ENCODE data around the gene UCK1.
"Not testable (repeated sequence)": the region's sequence is repeated elsewhere in the genome, so short reads cannot be mapped to it uniquely, and the experiment has no call there.

UCK1 gene

GRCh38 chr9:131523451-131524435, 7.3 kb downstream of the UCK1 start:
- no peak for DNase-seq (ENCODE audit: low read depth in 2 of 2, low spot score in 1 of 2)

GRCh38 chr9:131523086-131523388, 8.0 kb downstream of the UCK1 start:
- DNase-seq (ENCODE audit: low read depth in 2 of 2, low spot score in 1 of 2), result no peak

GRCh38 chr9:131522257-131523085, 8.6 kb downstream of the UCK1 start:
- DNase-seq (ENCODE audit: low read depth in 2 of 2, low spot score in 1 of 2), result no peak

- no peak for DNase-seq (ENCODE audit: low read depth in 2 of 2, low spot score in 1 of 2)
These were observed 9.2 kb downstream of the UCK1 start for GRCh38 chr9:131521822-131522221.

GRCh38 chr9:131521203-131521602, 9.9 kb downstream of the UCK1 start:
- DNase-seq (ENCODE audit: low read depth in 2 of 2, low spot score in 1 of 2), result no peak

GRCh38 chr9:131520503-131520902, 10.6 kb downstream of the UCK1 start:
- no peak for DNase-seq (ENCODE audit: low read depth in 2 of 2, low spot score in 1 of 2)

- no peak for DNase-seq (ENCODE audit: low read depth in 2 of 2, low spot score in 1 of 2)
These were observed 12.5 kb downstream of the UCK1 start for GRCh38 chr9:131518553-131518952.

- DNase-seq (ENCODE audit: low read depth in 2 of 2, low spot score in 1 of 2), result no peak
These were observed 13.3 kb downstream of the UCK1 start for GRCh38 chr9:131517761-131518190.

GRCh38 chr9:131516930-131517329, 14.1 kb downstream of the UCK1 start:
- no peak for DNase-seq (ENCODE audit: low read depth in 2 of 2, low spot score in 1 of 2)

GRCh38 chr9:131516100-131516499, 15.0 kb downstream of the UCK1 start:
- DNase-seq (ENCODE audit: low read depth in 2 of 2, low spot score in 1 of 2), result no peak

- DNase-seq (ENCODE audit: low read depth in 2 of 2, low spot score in 1 of 2), result not testable (repeated sequence)
These were observed 15.5 kb downstream of the UCK1 start for GRCh38 chr9:131515559-131516031.

GRCh38 chr9:131513177-131513576, 17.9 kb downstream of the UCK1 start:
- no peak for DNase-seq (ENCODE audit: low read depth in 2 of 2, low spot score in 1 of 2)

- DNase-seq (ENCODE audit: low read depth in 2 of 2, low spot score in 1 of 2), result no peak
These were observed 19.2 kb downstream of the UCK1 start for GRCh38 chr9:131511880-131512279.

GRCh38 chr9:131511416-131511815, 19.6 kb downstream of the UCK1 start:
- no peak for DNase-seq (ENCODE audit: low read depth in 2 of 2, low spot score in 1 of 2)

GRCh38 chr9:131505012-131505411, 26.1 kb downstream of the UCK1 start:
- DNase-seq (ENCODE audit: low read depth in 2 of 2, low spot score in 1 of 2), result no peak

GRCh38 chr9:131503626-131504465, 27.2 kb downstream of the UCK1 start:
- DNase-seq (ENCODE audit: low read depth in 2 of 2, low spot score in 1 of 2), result peak in 1 of 2 donors; percentile 26

- DNase-seq (ENCODE audit: low read depth in 2 of 2, low spot score in 1 of 2), result peak; percentile 70 to 73
These were observed 28.1 kb downstream of the UCK1 start, which contains the start of gene POMT1 for GRCh38 chr9:131502781-131503625. Gene POMT1 (plus strand): TSS chr9:131502918. CDS start chr9:131504219, 1,301 bp downstream.

GRCh38 chr9:131500939-131501541, 30.0 kb downstream of the UCK1 start:
- no peak for DNase-seq (ENCODE audit: low read depth in 2 of 2, low spot score in 1 of 2)

- peak; percentile 35 to 48 for DNase-seq (ENCODE audit: low read depth in 2 of 2, low spot score in 1 of 2)
These were observed 30.7 kb downstream of the UCK1 start for GRCh38 chr9:131500377-131500776.
